HG02623 (cell line): ENCODE data around the gene NAIP.
A peak's percentile ranks its signal among the peaks of the same experiment; 100 is the strongest.
"Not testable (repeated sequence)": the region's sequence is repeated elsewhere in the genome, so short reads cannot be mapped to it uniquely, and the experiment has no call there.

ENCODE experiments used
- ATAC-seq: cut with Tn5 transposase; IDR thresholded peaks from one replicate; pipeline ENCODE4 v1.9.1; 2021; ENCODE audit warnings: moderate library complexity; ENCODE audit not compliant: unreplicated experiment

Gene NAIP, protein sequence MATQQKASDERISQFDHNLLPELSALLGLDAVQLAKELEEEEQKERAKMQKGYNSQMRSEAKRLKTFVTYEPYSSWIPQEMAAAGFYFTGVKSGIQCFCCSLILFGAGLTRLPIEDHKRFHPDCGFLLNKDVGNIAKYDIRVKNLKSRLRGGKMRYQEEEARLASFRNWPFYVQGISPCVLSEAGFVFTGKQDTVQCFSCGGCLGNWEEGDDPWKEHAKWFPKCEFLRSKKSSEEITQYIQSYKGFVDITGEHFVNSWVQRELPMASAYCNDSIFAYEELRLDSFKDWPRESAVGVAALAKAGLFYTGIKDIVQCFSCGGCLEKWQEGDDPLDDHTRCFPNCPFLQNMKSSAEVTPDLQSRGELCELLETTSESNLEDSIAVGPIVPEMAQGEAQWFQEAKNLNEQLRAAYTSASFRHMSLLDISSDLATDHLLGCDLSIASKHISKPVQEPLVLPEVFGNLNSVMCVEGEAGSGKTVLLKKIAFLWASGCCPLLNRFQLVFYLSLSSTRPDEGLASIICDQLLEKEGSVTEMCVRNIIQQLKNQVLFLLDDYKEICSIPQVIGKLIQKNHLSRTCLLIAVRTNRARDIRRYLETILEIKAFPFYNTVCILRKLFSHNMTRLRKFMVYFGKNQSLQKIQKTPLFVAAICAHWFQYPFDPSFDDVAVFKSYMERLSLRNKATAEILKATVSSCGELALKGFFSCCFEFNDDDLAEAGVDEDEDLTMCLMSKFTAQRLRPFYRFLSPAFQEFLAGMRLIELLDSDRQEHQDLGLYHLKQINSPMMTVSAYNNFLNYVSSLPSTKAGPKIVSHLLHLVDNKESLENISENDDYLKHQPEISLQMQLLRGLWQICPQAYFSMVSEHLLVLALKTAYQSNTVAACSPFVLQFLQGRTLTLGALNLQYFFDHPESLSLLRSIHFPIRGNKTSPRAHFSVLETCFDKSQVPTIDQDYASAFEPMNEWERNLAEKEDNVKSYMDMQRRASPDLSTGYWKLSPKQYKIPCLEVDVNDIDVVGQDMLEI (N-terminal part only)

DNA sequence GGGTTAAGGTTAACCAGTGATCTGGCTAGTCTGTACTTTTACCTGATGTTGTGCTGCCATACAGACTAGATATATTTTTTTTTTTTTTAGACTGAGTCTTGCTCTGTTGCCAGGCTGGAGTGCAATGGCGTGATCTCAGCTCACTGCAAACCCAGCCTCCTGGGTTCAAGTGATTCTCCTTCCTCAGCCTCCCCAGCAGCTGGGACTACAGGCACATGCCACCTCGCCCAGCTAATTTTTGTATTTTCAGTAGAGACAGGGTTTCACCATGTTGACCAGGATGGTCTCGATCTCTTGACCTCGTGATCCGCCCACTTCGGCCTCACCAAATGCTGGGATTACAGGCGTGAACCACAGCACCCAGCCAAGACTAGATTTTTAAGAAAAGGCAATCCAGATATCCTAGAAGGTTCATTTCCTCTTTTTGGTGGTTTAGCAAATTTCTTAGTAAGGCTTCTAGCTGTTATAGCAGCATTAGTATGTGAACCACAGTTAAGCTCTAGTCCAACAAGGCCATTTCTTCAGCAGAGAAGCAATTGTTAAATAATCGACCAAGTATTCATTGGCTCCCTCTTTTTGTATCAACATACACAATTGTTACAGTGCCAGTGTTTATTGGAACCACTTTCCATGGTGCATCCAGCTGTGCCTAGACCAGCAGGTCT lies at the start of gene NAIP:
Gene NAIP (minus strand): TSS at position 51 of the 665 bp plus-strand sequence. CDS start 12,424 bp downstream, outside the sequence.
- not testable (repeated sequence) for ATAC-seq

DNA sequence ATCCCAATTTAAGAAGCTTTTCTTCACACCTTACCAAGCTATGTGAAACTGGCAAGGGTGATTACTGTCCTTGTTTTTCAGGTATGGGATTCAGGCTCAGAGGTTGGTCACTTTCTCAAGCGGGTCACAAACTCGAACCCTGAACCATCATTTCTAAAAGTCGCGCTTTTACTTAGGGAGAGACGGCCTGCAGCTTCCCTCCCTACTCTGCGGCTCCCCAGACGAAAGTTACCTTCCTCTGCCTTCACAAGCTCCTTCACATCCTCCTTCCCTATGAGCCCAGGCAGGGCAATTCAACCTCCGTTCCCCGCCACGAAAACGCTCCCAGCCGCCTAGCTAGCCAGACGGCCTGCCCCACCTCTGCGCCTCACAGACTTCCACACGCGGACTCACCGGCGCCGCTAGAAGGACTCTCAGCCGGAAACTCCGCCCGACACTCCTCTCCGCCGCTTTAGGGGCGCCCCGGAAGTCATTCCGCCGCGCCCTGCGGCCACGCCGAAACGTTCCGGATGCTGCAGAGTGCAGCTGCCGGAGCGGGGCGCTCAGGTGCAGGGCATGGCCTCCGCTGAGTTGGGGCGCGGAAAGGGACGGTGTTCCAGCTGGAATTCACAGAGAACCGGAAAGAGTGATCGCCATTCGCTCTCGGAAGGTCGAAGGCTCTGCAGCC lies 42.3 kb upstream of the NAIP start, which contains the start of gene GTF2H2:
Gene GTF2H2 (minus strand): TSS at position 415 of the 667 bp plus-strand sequence. CDS start 4,913 bp downstream, outside the sequence.
- ATAC-seq = peak; percentile 93

DNA sequence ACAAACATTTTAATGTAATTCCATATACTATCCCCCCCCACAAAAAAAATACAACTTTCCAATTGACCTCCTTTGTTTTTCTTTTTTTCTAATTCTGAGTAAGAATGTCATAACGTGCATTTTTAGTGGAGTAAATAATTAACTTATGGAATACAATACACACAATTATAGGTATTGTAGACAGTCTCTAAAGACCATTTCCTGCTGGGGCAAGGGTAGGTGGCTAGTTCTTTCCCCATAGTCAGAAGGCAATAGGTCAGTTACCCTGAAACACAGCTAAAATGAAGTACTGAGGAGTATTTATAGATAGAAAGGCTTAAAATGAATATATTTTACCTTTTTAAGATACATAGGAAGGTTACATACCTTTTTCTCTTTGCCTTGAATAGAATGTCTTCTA lies 36.2 kb upstream of the NAIP start:
- ATAC-seq = not testable (repeated sequence)

DNA sequence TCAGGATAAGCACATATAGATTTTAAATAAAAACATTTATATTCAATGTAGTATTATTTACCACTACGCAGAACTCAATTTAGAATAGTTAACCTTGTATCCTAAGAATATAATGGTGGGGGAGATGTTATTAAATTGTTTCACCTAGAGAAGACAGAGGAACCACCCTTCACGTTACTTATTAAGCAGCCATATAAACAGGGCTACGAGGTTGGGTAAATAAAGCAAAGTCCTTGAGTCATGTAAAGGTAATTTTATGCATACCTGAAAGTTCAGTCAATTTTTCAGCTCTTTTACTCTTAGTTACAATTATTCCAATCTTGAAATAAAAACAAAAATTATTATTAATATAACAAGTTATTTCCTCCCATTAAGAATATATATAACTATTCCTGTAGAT lies 34.3 kb upstream of the NAIP start:
- not testable (repeated sequence) for ATAC-seq

DNA sequence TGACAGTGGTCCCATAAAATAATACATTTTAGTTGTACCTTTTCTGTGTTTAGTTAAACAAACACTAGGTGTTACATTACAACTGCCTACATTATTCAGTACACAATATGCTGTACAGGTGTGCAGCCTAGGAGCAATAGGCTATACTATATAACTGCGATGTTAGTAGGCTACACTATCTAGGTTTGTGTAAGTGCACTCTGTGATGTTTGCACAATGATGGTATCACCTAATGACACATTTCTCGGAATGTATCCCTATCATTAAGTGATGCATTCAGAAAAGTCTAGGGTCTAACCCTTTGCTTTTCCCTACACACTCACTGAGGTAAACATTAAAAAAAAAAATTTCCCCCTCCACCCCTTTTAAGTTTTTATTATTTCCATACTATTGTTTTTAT lies 19.7 kb upstream of the NAIP start:
- ATAC-seq = not testable (repeated sequence)

DNA sequence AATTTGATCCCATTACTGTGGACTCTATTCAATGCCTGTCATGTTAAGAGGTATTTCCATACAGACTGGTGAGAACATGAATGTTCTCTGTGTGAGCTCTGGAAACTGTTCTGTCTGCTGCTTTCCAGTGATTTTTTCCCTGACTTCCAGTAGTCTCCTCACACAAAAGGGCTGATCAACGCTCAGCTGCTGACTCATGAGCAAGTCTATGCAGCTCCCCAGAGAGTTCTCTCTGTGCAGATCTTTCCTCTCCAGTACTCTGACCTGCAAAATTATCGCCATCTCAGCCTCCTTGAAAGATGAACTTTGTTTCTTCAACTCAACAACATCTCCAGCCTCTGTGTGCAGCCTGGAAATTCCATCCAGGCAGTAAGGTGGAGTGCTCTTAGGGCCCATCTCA lies 19.0 kb upstream of the NAIP start:
- not testable (repeated sequence) for ATAC-seq

DNA sequence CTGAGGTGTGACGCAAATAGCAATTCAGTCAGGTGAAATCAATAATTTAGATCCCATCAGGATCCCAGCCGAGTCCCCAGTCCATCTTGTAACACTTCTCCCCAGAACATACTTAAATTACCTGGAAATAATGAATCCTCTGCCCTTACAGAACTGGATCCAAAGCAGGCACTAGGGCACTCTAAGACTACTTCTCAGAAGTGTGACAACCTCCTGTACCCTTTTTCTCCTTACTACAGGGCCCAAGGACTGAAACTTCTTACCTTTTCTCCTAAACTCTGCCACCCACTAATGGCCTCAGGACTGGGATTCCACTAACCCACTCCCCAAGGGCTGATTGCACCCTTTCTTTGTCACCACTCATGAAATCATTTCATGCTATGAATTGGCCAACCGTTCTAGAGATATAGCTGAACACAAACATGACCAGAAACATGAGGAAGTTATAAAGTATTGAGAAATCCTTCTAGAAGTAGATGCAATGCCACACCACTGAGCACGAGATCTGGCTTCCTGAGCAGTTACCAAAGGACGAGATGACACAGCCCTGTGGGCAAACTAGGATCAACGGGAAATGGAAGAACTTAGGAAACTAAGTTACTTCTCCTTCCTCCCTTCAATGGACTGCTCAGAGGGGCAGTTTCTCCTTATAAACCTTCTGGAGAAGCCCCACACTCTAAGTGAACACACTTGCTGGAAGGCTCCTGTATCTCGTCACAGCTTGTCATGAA lies 6.1 kb upstream of the NAIP start:
- not testable (repeated sequence) for ATAC-seq

DNA sequence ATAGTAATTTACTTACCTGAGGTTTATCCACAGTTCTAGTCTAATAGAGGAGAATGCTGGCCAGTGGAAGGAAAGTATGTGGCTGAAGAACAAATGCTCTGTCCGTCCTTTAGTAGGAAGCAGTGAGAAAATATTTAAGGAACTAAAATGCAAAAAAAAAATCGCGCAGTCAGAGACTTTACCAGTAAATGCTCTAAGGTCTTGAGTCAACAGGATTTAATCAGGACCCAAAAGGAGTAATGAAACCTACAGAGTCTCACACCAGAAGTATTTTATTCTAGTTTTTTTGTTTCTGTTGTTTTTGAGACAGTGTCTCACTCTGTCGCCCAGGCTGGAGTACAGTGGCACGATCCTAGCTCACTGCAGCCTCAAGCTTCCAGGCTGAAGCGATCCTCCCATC lies 4.5 kb downstream of the NAIP start:
- not testable (repeated sequence) for ATAC-seq

DNA sequence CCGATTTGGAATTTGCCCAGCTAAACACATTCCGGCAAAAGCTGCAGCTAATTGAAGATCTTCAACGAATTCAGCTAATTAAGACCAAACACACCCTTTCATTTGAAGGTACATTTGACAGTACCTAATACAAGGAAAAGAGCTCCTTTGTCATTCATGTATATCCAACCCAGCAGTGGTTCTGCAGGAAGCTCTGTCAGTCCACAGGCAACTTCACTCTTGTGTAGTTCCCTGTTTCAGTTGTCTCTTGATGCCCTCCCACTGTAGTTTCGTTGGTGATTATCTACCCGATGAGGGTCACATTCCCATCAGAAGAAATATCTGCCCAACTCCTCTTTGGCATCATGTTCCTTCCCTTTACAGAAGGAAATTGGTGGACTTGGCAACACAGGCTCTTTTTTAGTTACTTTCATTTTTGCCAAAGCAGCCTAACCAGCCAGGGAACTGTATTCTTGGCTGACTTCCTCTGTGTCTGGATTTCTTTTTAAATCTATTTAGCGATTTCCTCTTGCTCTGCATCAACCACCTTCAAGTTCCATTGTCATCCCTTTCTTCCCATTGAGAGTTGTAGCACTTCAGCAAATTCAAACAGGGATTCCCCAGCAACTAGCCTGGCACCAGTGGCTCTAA lies 6.6 kb downstream of the NAIP start:
- not testable (repeated sequence) for ATAC-seq

DNA sequence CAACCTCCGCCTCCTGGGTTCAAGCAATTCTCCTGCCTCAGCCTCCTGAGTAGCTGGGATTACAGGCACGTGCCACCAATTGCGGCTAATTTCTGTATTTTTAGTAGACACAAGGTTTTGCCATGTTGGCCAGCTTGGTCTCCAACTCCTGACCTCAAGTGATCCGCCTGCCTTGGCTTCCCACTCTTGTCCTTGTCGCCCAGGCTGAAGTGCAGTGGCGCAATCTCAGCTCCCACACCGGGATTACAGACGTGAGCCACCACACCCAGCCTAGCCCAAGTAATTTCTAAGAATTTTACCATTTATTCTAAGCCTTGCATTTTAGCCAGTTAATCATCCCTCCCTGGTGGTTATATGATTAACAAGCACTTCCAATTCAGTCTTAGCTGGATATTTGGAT lies 11.0 kb downstream of the NAIP start:
- no peak for ATAC-seq

DNA sequence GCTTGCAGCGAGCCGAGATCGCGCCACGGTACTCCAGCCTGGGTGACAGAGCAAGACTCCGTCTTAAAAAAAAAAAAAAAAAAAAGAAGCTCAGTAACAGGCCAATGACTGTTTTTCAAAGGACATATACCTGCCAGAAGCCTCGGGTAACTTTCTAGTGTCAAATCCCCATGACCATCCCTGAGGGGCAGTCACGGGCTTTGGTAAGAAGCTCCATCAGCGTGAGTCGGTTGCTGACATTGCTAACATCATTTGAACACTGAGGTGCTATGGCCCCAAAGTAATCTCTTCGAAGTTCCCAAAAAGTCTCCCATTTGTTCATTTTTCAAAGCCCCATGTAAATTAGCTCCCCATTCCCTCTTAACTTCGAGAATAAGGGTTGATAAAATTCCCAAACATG lies 11.6 kb downstream of the NAIP start:
- ATAC-seq = no peak

DNA sequence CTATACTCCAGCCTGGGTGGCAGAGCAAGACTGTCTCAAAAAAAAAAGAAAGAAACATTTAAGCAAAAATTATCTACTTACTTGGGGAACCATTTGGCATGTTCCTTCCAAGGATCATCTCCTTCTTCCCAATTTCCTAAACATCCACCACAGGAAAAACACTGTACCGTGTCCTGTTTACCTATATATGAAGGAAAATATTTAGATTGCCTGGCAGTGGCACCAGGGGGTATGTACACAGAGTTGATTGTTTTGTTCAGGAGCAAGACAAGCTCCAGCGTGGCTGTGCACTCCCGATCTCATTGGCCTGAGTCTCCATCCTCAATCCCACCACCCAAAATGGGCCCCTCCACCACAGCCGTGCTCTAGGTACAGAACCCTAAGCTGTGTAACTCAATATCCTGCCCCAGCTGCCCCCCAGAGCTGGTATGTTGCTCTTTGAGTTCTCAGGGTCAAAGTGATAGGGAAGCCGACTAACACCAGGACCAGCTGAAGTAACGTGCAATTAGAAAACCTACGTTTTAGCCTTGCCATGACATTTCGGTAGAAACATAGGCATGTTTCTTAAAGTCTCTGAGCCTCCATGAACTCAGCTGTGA lies 13.8 kb downstream of the NAIP start:
- no peak for ATAC-seq

DNA sequence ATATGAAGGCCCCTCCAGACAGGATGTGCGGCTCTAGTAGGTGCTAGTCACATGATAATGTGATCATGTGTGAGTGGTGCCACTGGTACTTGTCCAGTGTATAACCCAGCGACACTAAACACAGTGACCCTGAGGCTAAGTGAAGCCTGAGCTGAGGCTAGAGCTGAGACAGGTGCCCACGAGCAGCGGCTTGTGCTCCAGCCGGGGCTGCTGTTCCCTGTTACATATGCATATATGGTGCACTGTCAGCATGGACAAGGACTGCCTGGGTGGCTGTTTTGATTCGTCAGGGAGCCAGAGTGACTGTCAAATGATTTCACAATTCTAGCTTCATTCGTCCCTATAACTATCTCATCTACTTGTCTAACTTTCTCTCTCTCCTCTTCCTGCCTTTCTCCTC lies 18.2 kb downstream of the NAIP start:
- not testable (repeated sequence) for ATAC-seq

DNA sequence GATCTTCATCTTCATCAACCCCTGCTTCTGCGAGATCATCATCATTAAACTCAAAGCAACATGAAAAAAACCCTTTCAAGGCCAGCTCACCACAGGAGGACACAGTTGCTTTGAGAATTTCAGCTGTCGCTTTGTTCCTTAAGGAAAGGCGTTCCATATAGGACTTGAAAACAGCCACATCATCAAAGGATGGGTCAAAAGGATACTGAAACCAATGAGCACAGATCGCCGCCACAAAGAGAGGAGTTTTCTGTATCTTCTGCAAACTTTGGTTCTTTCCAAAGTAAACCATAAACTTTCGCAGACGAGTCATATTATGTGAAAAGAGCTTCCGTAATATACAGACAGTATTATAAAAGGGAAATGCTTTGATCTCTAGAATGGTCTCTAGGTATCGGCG lies 40.3 kb downstream of the NAIP start:
- ATAC-seq = not testable (repeated sequence)

DNA sequence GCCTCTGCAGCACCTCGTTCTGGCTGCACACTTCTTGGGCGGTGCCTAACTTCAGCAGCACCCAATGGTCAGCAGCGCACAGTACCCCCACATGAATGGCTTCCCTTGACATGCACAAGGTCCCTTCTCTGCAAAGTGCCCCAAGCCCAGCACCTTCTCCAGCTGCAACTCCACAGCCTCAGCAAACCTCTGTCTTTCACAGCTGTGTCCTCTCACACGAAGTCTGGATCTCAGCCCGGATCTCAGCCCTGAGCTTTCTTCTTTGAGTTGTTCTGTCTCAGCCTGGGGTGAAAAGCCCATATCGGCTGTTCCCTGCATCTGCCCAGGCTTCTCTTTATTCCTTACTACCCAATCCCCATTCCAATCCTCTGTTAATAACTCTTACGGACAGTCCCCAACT lies 57.9 kb downstream of the NAIP start:
- not testable (repeated sequence) for ATAC-seq

DNA sequence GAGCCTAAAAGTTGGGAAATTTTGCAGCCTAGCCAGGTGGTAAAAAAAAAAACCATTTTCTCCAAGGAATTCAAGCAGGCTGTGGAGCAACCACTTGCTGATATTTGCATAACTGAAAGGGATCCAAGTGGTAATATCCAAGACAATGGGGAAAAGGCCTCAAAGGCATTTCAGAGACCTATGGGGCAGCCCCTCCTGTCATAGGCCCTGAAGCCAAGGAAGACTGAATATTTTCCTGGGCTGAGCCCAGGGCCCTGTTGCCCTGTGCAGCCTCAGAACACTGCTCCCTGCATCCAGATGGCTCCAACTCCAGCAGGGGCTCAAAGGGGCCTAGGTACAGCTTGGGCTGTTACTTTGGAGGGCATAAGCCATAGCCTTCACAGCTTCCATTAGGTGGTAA lies 60.6 kb downstream of the NAIP start:
- ATAC-seq = not testable (repeated sequence)

DNA sequence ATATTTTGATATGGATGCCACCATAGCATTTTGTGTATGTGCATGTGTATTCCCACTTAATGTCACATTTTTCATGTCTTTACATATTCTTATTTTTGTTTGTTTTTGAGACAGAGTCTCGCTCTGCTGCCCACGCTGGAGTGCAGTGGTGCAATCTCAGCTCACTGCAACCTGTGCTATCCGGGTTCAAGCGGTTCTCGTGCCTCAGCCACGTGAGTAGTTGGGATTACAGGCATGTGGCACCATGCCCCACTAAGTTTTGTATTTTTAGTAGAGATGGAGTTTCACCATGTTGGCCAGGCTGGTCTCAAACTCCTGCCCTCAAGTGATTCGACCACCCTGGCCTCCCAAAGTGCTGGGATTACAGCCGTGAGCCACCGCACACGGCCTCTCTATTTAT lies 72.1 kb downstream of the NAIP start:
- not testable (repeated sequence) for ATAC-seq

DNA sequence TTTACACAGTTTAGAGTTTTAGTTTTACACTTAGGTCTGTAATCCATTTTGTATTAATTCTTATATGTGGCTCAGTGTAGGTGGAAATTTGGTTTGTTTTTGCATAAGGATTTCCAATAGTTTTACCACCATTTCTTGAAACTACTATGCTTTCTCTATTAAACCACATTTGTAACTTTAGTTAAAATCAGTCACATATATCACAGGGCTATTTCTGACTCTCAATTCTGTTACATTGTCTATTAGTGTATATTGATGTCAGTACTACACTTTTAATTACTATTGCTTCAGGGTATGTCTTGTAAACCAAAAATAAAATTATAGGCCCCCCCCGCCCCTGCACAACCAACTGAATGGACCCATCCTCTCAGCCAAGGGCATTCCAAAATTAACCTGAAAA lies 92.6 kb downstream of the NAIP start:
- not testable (repeated sequence) for ATAC-seq
